SIG-M5 treated with dmso at 0.1 percent for 504 hours (cell line): ENCODE measurements around the gene MAP2K5.

Experiments
- DNase-seq: peaks from one replicate; lab custom pipeline; 2025; ENCODE audit not compliant: unreplicated experiment; lab: John Stamatoyannopoulos, UW

MAP2K5 gene

DNA sequence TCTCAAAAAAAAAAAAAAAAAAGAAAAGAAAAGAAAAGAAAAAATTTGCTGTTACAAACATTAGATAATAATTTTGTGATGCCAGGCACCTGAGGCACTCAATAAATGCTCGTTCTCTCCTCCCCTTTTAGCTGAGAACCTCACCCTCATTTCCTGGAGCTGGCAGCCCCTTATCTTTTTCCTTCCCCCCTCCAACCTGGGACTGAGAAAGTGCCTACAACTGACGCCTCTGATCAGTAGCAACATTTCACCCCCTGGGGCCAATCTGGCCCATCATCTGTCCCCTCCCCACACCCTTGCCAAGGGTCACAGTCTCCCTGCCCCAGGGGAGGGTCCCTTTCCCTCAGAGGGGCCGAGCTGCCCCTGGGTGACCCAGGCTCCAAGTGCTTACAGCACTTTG, 309.9 kb downstream of the MAP2K5 start:
- DNase-seq: no peak

DNA sequence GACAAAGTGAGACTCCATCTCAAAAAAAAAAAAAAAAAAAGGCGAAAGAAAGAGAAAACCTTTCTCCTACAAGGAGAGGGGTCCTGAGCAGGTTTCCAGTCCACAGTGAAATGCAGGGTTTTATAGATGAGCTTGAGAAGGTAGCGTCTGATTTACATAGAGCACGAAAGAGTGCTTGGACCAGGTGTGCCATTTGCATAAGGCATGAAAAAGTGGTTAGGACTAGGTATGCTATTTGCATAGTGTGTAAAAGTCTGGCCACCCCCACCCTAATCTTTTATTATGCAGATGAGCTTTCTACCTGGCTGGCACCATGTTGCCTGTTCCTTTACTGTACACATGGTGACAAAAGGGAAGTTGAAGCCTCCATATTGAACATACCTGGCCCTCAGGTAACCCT, 311.0 kb downstream of the MAP2K5 start:
- DNase-seq: no peak

DNA sequence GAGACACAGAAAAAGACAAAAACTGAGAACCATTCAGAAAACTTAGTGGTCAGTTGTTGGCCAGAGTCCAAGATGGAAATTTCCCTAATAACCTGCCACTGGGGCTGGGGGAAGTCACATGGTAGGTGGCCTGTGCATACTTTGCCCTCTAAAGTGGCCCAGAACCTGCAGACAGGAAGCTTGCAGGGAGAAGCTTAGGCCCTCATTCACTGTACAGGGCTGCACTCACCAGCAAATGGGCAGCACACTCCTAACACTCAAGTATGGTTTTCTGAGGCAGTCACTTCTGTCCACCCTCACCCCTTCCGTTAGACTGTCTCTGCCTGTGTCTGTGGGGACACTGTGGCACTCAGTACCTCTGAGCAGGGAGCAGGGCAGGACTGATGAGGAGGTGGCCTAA, 311.9 kb downstream of the MAP2K5 start:
- no peak for DNase-seq

DNA sequence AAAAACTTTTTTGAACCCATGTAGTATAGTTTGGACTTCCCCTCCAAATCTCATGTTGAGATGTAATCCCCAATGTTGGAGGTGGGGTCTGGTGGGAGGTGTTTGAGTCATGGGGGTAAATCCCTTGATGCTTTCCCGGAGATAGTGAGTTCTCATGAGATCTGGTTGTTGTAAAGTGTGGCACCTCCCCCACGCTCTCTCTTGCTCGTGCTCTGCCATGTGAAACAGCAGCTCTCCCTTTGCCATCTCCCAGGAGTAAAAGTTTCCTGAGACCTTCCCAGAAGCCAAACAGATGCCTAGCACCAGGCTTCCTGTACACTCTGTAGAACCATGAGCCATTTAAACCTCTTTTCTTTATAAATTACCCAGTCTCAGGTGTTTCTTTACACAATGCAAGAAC, 313.3 kb downstream of the MAP2K5 start:
- DNase-seq: no peak
